Adrenal gland (tissue), 12 donors: ENCODE data around the gene HS3ST5. TPM values are rescaled to one million over a fixed set of nuclear protein-coding genes. Genes with fewer than 3 reads are reported as not detected.

ENCODE experiments used
- DNase-seq, 7 donors: peaks; one replicate each; pipeline ENCODE4 v3.0.0-alpha.2; 2019 to 2020
- H3K27ac ChIP-seq, 5 donors: fragments of 200-600 bp; sonication (generic) in 4 of 5; 1 replicate in 3 of 5; 2 replicates in 2 of 5; pipeline versions ENCODE4 v1.5.1 to v1.8.0; 2016 to 2020; ENCODE audit warnings: mild to moderate bottlenecking in 1 of 5
- H3K27me3 ChIP-seq: fragments of 200-600 bp; 2 replicates; pipeline ENCODE4 v1.8.0; 2021
- H3K36me3 ChIP-seq, 2 donors: fragments of 200-600 bp; replicated peaks in 1 of 2; 1 replicate in 1 of 2; 2 replicates in 1 of 2; pipeline versions ENCODE4 v1.5.1 to v1.8.0; 2018 to 2022
- H3K4me1 ChIP-seq, 2 donors: fragments of 200-600 bp; replicated peaks in 1 of 2; 1 replicate in 1 of 2; 2 replicates in 1 of 2; pipeline versions ENCODE4 v1.5.1 to v1.8.0; 2018 to 2021
- H3K4me3 ChIP-seq, 4 donors: fragments of 200-600 bp; sonication (generic) in 3 of 4; one replicate each; pipeline ENCODE4 v1.5.1; 2016 to 2018
- H3K9me3 ChIP-seq, 3 donors: fragments of 200-600 bp; sonication (generic) in 1 of 3; replicated peaks in 1 of 3; 1 replicate in 2 of 3; 2 replicates in 1 of 3; pipeline versions ENCODE4 v1.5.1 to v1.8.0; 2016 to 2021
- POLR2A ChIP-seq, 2 donors: fragments of 450-650 bp; IDR thresholded peaks; one replicate each; pipeline ENCODE4 v1.6.1; 2017; ENCODE audit warnings: antibody characterized with exemption in 2 of 2, mild to moderate bottlenecking in 2 of 2, moderate library complexity in 1 of 2
- WGBS, 4 donors: extraction: QIAGEN DNeasy Blood & Tissue Kit in 2 of 4; methylation state at CpG; one replicate each; pipeline versions ENCODE4 v1.1.5 to v1.1.7; 2013 to 2017; 5-methylcytosine and 5-hydroxymethylcytosine counted together
- intact Hi-C, 2 donors: fragments of 100-400 bp; cut with DNase I; formaldehyde crosslinking; loops; one replicate each; pipeline versions ENCODE4 v1.14.1 to v1.15.0; 2022 to 2023
- polyA plus RNA-seq, 3 donors: library from polyadenylated mRNA; stranded (reverse); fragments of 200-250 nt in 2 of 3; fragments of 350-450 nt in 1 of 3; fragmentation: Illumina TruSeq in 1 of 3; extraction: RNeasy Lipid Tissue Mini Kit (QIAGEN cat#74804) in 1 of 3; gene quantifications; one replicate each; pipeline ENCODE4 v1.2.3, GENCODE V29; 2013 to 2014
- total RNA-seq, 9 donors: library from RNA; depleted of rRNA in 4 of 9; stranded (reverse); fragments of >200 nt in 4 of 9; fragments of 120-200 nt in 1 of 9; fragmentation: NEBNext Ultra II Directional in 1 of 9; extraction: Animal tissue kit (Norgen Biotek cat#: 25700) in 1 of 9; gene quantifications; one replicate each; pipeline versions ENCODE4 v1.1.0 to v1.2.4, GENCODE V29; 2013 to 2023
- TF ChIP-seq, protein P1 (sequence below), 6 experiments: fragments of 450-650 bp in 4 of 6; fragments of 200-600 bp in 2 of 6; sonication (generic) in 1 of 6; IDR thresholded peaks; 1 replicate in 5 of 6; 2 replicates in 1 of 6; pipeline versions ENCODE4 v1.5.1 to v1.8.0; 2016 to 2021; ENCODE audit warnings: antibody characterized with exemption in 6 of 6, mild to moderate bottlenecking in 2 of 6, moderate library complexity in 1 of 6
- donor health status: healthy with polysubstance abuse.
- donor health status: Bipolar disorder and iron deficiency.
- donor health status: DM: yes; HTN: yes; CAD: no.
- donor health status: DM: no; HTN: no; CAD: no.
- donor health status: DM: no; HTN: no; CAD: no.
- donor health status: DM: yes; HTN: yes; CAD: no.

HS3ST5 gene
- total and polyA plus RNA-seq, 12 donors = 0.04 to 0.78 (median 0.24) TPM; not detected in 5

DNA sequence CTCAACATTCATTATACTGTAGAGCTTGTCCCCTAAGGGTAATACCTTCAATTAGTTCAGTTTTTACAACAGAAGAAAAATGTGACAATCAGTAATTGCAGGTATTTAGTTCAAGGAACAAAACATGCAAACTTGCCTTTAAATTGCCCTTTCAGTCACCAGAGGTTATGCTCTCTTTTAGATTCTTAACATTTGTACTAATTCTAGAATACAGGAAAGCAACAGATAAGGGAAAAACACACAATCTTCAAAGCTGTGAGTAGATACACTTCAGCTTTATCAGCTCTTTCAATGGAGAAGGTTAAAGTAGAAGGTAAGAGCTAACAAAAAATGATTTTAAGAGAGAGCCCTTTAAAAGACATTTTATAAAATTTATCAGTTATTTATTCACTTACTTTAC is 173.1 kb downstream of the HS3ST5 start:
- Histone ChIP-seq H3K9me3 (no peaks in the 10 kb centered on the region), H3K4me3 (no peak overlapping the region), H3K27ac (no peak overlapping the region), H3K4me1 (no peaks in the 10 kb centered on the region), H3K27me3 (no peaks in the 10 kb centered on the region), H3K36me3 (no peaks in the 10 kb centered on the region)
- TF ChIP-seq, protein P1, sequence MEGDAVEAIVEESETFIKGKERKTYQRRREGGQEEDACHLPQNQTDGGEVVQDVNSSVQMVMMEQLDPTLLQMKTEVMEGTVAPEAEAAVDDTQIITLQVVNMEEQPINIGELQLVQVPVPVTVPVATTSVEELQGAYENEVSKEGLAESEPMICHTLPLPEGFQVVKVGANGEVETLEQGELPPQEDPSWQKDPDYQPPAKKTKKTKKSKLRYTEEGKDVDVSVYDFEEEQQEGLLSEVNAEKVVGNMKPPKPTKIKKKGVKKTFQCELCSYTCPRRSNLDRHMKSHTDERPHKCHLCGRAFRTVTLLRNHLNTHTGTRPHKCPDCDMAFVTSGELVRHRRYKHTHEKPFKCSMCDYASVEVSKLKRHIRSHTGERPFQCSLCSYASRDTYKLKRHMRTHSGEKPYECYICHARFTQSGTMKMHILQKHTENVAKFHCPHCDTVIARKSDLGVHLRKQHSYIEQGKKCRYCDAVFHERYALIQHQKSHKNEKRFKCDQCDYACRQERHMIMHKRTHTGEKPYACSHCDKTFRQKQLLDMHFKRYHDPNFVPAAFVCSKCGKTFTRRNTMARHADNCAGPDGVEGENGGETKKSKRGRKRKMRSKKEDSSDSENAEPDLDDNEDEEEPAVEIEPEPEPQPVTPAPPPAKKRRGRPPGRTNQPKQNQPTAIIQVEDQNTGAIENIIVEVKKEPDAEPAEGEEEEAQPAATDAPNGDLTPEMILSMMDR (IDR thresholded peaks at IDR 0.05) = no peak
- TF ChIP-seq POLR2A (IDR thresholded peaks at IDR 0.05) = no peak
- DNase-seq = no peak
- intact Hi-C loops = no loop called here

DNA sequence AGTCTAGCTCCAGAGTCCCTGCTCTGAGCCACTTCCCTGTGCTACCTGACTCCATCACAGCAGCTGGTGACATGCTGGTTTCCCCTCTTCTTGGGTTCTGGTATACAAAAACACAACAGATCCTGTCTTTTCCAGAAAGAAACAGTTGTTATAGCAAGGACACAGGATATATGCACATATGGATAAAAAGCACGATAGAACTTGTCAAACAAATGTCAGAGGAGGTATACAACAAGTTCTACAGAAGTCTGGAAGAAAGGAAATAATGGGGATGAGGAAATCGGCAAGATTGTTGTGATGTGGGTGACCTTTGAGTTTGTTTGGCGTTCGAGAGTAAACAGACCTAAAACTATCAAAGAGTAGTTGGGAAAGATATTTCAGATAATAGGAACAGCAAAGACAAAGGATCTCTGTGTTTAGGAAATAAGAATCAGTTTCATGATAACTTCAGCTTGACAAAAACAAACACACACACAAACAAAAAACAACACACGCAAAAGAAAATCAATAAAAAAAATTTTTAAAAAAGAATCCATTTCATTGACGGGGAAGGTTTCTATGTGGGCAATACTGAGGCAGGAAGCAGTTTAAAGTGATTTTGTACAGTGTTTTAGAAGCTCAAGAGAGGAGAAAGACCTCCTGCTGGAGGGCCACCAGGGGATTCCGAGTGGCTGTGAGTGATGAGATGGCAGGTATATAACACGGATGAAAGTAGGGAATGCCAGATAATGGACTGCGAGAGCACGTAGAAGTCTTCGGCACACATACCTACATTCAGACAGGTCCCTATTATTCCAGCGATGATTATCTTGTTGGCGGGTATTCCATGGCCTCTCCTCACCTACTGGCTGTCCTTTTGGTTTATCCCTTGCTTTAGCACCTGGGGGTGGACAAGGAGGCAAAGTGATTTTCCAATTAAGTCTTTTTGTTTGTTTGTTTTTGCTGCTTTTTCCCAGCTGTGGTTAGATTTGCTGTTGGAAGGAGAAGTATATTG is 174.9 kb downstream of the HS3ST5 start:
- Histone ChIP-seq H3K4me3 (no peak overlapping the region), H3K9me3 (no peaks in the 10 kb centered on the region), H3K4me1 (no peaks in the 10 kb centered on the region), H3K27ac (no peak overlapping the region), H3K36me3 (no peaks in the 10 kb centered on the region), H3K27me3 (no peaks in the 10 kb centered on the region)
- WGBS, 4 donors = 77 to 82% (median 79%) methylated on average over 13 of the region's 13 CpGs
- TF ChIP-seq, protein P1 (IDR thresholded peaks at IDR 0.05) = no peak
- no peak for TF ChIP-seq POLR2A (IDR thresholded peaks at IDR 0.05)
- intact Hi-C loops = no loop called here
- no peak for DNase-seq

DNA sequence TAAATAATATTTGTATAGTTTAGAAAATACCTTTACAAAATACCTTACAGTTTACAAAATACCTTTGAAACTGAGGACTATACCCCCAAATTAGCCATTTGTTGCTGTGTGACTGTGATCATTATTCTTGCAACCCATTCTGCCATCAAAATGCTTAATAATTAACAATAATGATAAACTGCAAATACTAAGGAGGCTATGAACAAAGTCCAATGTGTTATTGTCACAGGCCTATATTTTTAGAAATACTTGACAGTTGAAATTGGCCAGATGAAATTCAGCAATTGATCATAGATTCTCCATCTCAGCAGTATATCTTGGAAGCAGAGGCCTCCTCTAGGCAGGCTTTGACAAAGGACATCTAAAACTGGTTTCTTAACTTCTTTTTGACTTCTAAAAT is 178.6 kb downstream of the HS3ST5 start:
- no peak overlapping the region for H3K27ac ChIP-seq
- H3K36me3 ChIP-seq = no peaks in the 10 kb centered on the region
- no peaks in the 10 kb centered on the region for H3K27me3 ChIP-seq
- no peaks in the 10 kb centered on the region for H3K9me3 ChIP-seq
- TF ChIP-seq POLR2A (IDR thresholded peaks at IDR 0.05) = no peak
- TF ChIP-seq, protein P1 (IDR thresholded peaks at IDR 0.05) = no peak
- no peak overlapping the region for H3K4me3 ChIP-seq
- DNase-seq = no peak
- H3K4me1 ChIP-seq = no peaks in the 10 kb centered on the region
- intact Hi-C loops = no loop called here

DNA sequence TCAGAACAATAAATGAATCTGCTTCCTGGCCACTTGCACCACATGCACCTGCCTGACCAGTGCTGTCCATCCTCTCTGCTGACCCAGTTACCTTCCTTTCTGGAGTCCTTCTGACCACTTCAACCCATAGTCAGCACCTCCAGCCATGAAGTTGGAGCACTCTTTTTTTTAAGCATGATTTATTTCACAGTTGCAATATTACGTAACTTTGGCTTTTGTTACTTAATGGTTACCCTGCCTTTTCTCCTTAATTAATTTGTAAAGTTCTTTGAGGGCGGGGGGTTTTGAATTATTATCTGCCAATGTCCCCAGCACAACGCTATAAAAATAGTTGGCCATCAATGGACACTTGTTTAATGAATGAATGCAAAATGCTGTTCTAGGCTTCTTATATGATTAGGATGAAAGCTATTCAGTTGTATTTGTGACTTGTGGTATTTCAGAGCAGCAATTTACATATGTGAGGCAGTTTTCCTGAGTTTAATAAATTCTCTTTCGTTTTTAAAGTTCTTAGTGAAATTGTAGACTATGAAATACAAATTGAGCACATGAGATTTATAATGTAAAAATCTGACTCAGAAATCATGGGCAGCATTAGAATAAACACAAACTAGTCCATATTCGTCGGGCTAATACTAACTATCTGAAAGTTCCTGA is 180.0 kb downstream of the HS3ST5 start:
- H3K36me3 ChIP-seq = no peaks in the 10 kb centered on the region
- H3K4me3 ChIP-seq = no peak overlapping the region
- no peaks in the 10 kb centered on the region for H3K27me3 ChIP-seq
- H3K9me3 ChIP-seq = no peaks in the 10 kb centered on the region
- no peaks in the 10 kb centered on the region for H3K4me1 ChIP-seq
- TF ChIP-seq, protein P1 (IDR thresholded peaks at IDR 0.05) = no peak
- TF ChIP-seq POLR2A (IDR thresholded peaks at IDR 0.05) = no peak
- intact Hi-C loops = no loop called here
- 68 to 87% (median 74%) methylated on average over 6 of the region's 6 CpGs for WGBS, 4 donors
- DNase-seq = no peak
- H3K27ac ChIP-seq = no peak overlapping the region
